ENCODE data around the gene IGFALS.
"Not testable (repeated sequence)": the region's sequence is repeated elsewhere in the genome, so short reads cannot be mapped to it uniquely, and the experiment has no call there.

The IGFALS gene

GRCh38 chr16:1818204-1818872 is 24.8 kb upstream of the IGFALS start:
- DNase-seq (ENCODE audit: low read depth in 4 of 4, low spot score in 1 of 4) = no peak

- DNase-seq (ENCODE audit: low read depth in 4 of 4, low spot score in 1 of 4) = no peak
Observed at GRCh38 chr16:1817716-1818115, 24.2 kb upstream of the IGFALS start.

- no peak for DNase-seq (ENCODE audit: low read depth in 4 of 4, low spot score in 1 of 4)
Observed at GRCh38 chr16:1817276-1817589, 23.7 kb upstream of the IGFALS start.

- DNase-seq (ENCODE audit: low read depth in 4 of 4, low spot score in 1 of 4) = no peak
Observed at GRCh38 chr16:1816396-1817275, 23.1 kb upstream of the IGFALS start.

- no peak for DNase-seq (ENCODE audit: low read depth in 4 of 4, low spot score in 1 of 4)
Observed at GRCh38 chr16:1815461-1815860, 22.0 kb upstream of the IGFALS start.

GRCh38 chr16:1812732-1813163 is 19.2 kb upstream of the IGFALS start:
- DNase-seq (ENCODE audit: low read depth in 4 of 4, low spot score in 1 of 4) = peak in 2 of 4 experiments; percentile 16 to 59

GRCh38 chr16:1810536-1810935 is 17.0 kb upstream of the IGFALS start:
- DNase-seq (ENCODE audit: low read depth in 4 of 4, low spot score in 1 of 4) = no peak

GRCh38 chr16:1810106-1810505 is 16.6 kb upstream of the IGFALS start:
- DNase-seq (ENCODE audit: low read depth in 4 of 4, low spot score in 1 of 4) = no peak

- no peak for DNase-seq (ENCODE audit: low read depth in 4 of 4, low spot score in 1 of 4)
Observed at GRCh38 chr16:1809281-1809801, 15.8 kb upstream of the IGFALS start.

GRCh38 chr16:1808691-1809090 is 15.2 kb upstream of the IGFALS start:
- DNase-seq (ENCODE audit: low read depth in 4 of 4, low spot score in 1 of 4) = no peak

GRCh38 chr16:1807626-1808025 is 14.1 kb upstream of the IGFALS start:
- no peak for DNase-seq (ENCODE audit: low read depth in 4 of 4, low spot score in 1 of 4)

GRCh38 chr16:1800701-1801100 is 7.2 kb upstream of the IGFALS start:
- DNase-seq (ENCODE audit: low read depth in 4 of 4, low spot score in 1 of 4) = no peak

- DNase-seq (ENCODE audit: low read depth in 4 of 4, low spot score in 1 of 4) = not testable (repeated sequence)
Observed at GRCh38 chr16:1799263-1799662, 5.8 kb upstream of the IGFALS start.

- no peak for DNase-seq (ENCODE audit: low read depth in 4 of 4, low spot score in 1 of 4)
Observed at GRCh38 chr16:1794908-1795666, 1.6 kb upstream of the IGFALS start.

- no peak for DNase-seq (ENCODE audit: low read depth in 4 of 4, low spot score in 1 of 4)
Observed at GRCh38 chr16:1794221-1794871, 841 bp upstream of the IGFALS start.

GRCh38 chr16:1792836-1793577 is 498 bp downstream of the IGFALS start:
- no peak for DNase-seq (ENCODE audit: low read depth in 4 of 4, low spot score in 1 of 4)

GRCh38 chr16:1791943-1792812 is 1.3 kb downstream of the IGFALS start:
- no peak for DNase-seq (ENCODE audit: low read depth in 4 of 4, low spot score in 1 of 4)

- DNase-seq (ENCODE audit: low read depth in 4 of 4, low spot score in 1 of 4) = no peak
Observed at GRCh38 chr16:1791256-1791942, 2.1 kb downstream of the IGFALS start.

All from stimulated activated CD4-positive, alpha-beta T cell treated with anti-CD3 and anti-CD28 coated beads, Interleukin-1b, Interleukin-23, amount 100 ng/mL, for 24 hours (primary cell).